ENCODE measurements around the gene FBXO7.
"Not testable (repeated sequence)": the region's sequence is repeated elsewhere in the genome, so short reads cannot be mapped to it uniquely, and the experiment has no call there.

FBXO7 gene

DNA sequence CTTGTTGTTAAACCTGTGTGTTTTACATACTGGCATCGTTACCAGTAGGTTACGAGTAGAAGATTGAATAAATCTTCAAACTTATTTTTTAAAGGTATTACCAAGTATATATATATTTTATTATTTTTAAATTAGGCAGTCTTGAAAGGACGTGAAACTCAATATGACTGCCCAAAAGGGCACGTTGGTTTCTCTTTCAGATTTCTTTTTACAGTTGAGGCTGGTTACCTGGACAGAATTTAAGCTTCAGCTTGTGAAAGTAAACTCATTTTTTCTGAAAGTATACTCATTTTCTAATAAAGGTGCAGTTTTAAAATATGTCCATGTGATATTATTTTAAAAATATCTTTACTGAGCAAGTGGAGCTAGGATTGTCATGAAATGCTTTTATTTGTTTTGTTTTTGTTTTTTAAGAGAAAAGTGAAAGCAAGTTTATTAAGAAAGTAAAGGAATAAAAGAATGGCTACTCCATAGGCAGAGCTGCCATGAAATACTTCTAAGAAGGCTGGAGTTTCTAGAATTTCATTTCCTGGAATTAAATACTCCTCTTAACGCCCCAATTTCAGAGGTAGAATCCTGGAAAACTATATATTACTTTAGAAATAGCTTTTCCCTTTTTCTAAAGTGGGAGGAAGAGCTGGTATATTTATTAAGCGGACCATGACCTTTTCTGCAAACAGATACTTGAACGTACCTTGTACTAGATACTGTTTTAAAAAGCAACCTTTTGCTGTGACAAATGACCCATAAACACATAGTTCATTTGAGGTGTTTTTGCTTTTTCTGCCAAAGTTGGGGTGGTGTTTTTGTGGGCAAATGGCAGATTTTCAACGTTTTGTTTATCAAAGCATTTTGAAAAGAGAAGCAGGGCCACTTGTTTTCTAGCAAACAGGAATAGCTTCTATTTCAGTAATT lies 1.9 kb downstream of the FBXO7 start:
- TF ChIP-seq, protein P1, sequence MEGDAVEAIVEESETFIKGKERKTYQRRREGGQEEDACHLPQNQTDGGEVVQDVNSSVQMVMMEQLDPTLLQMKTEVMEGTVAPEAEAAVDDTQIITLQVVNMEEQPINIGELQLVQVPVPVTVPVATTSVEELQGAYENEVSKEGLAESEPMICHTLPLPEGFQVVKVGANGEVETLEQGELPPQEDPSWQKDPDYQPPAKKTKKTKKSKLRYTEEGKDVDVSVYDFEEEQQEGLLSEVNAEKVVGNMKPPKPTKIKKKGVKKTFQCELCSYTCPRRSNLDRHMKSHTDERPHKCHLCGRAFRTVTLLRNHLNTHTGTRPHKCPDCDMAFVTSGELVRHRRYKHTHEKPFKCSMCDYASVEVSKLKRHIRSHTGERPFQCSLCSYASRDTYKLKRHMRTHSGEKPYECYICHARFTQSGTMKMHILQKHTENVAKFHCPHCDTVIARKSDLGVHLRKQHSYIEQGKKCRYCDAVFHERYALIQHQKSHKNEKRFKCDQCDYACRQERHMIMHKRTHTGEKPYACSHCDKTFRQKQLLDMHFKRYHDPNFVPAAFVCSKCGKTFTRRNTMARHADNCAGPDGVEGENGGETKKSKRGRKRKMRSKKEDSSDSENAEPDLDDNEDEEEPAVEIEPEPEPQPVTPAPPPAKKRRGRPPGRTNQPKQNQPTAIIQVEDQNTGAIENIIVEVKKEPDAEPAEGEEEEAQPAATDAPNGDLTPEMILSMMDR (IDR thresholded peaks at IDR 0.05; ENCODE audit: borderline replicate concordance, insufficient read depth, low read depth, low read length): no peak
- peak overlapping the region; percentile 87 for H3K4me3 ChIP-seq (ENCODE audit: low read depth, low read length)

GRCh38 chr22:32477596-32477995 lies 3.0 kb downstream of the FBXO7 start:
- H3K4me3 ChIP-seq (ENCODE audit: low read depth, low read length): no peak overlapping the region
- TF ChIP-seq, protein P1 (IDR thresholded peaks at IDR 0.05; ENCODE audit: borderline replicate concordance, insufficient read depth, low read depth, low read length): no peak

DNA sequence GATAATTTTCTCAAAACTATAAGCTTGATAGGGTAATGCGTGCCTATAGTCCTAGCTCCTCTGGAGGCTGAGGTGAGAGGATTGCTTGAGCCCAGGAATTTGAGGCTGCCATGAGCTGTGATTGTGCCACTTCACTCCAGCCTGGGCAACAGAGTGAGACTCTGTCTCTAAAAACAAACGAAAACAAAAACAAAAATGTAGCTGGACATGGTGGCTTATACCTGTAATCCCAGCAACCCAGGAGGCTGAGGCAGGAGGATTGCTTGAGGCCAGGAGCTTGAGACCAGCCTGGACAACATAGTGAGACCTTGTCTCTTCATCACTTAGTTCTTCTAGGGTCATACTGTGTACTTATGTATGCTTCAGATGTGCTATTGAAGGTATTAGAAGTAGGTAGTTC lies 3.9 kb downstream of the FBXO7 start:
- not testable (repeated sequence) for H3K4me3 ChIP-seq (ENCODE audit: low read depth, low read length)

DNA sequence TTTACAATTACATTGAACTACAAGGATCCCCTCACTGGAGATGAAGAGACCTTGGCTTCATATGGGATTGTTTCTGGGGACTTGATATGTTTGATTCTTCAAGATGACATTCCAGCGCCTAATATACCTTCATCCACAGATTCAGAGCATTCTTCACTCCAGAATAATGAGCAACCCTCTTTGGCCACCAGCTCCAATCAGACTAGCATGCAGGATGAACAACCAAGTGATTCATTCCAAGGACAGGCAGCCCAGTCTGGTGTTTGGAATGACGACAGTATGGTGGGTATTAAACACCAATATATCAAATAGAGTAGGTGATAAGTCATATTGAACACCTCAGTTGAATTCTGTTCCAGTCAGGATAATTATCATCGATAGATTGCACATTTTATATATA lies 4.4 kb downstream of the FBXO7 start:
- H3K4me3 ChIP-seq (ENCODE audit: low read depth, low read length): no peak overlapping the region
- TF ChIP-seq, protein P1 (IDR thresholded peaks at IDR 0.05; ENCODE audit: borderline replicate concordance, insufficient read depth, low read depth, low read length): no peak

- TF ChIP-seq, protein P1 (IDR thresholded peaks at IDR 0.05; ENCODE audit: borderline replicate concordance, insufficient read depth, low read depth, low read length): no peak
- H3K4me3 ChIP-seq (ENCODE audit: low read depth, low read length): no peak overlapping the region
These were observed 5.6 kb downstream of the FBXO7 start for GRCh38 chr22:32480238-32480637.

DNA sequence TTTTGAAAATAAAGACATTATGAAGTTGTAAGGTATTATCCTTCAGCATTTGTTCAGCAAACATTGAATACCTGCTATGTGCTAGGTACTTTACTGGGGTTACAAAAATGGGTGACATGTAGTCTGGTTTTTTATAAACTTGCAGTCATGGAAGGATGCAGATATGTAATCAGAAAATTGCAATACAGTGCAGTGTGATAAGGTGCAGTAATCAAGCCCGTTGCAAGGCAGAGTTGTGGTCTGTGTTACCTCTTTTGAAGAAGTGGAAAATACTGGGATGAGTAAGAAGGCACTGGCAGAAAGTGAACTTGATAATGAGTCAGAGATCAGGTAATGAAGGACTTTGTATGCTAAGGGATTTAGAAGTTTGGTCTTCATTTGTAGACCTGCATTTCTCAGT lies 8.1 kb downstream of the FBXO7 start:
- no peak overlapping the region for H3K4me3 ChIP-seq (ENCODE audit: low read depth, low read length)
- TF ChIP-seq, protein P1 (IDR thresholded peaks at IDR 0.05; ENCODE audit: borderline replicate concordance, insufficient read depth, low read depth, low read length): no peak

- TF ChIP-seq, protein P1 (IDR thresholded peaks at IDR 0.05; ENCODE audit: borderline replicate concordance, insufficient read depth, low read depth, low read length): no peak
- no peak overlapping the region for H3K4me3 ChIP-seq (ENCODE audit: low read depth, low read length)
These were observed 12.2 kb downstream of the FBXO7 start for GRCh38 chr22:32486656-32487390.
